Endothelial cell of umbilical vein (primary cell): ENCODE results near the gene UBP1. TPM values are rescaled to one million over a fixed set of nuclear protein-coding genes. Genes with fewer than 3 reads are reported as not detected.

Experiments used
- BruUV-seq: library from RNA; stranded (reverse); fragments of 400-500 nt; replicated peaks from 2 replicates; lab custom pipeline; 2021; lab: Mats Ljungman, UMichigan
- CTCF ChIA-PET: fragments of 300-600, 350-600 bp; sonication (Branson Sonifier 250); formaldehyde crosslinking; loops from one replicate; lab custom pipeline; 2021; ENCODE audit warnings: antibody characterized with exemption, inconsistent platforms; lab: Charles Lee
- POLR2A ChIA-PET: fragments of 300-600, 350-600 bp; sonication (Branson Sonifier 250); formaldehyde crosslinking; loops from one replicate; lab custom pipeline; 2021; ENCODE audit warnings: antibody characterized with exemption, inconsistent platforms; lab: Charles Lee
- DNase-seq: peaks from one replicate; pipeline ENCODE4 v3.0.0-alpha.2; 2011; ENCODE audit warnings: low read depth, low spot score
- FAIRE-seq: peaks from 2 replicates; lab custom pipeline; 2011; peaks lifted over from hg19 to GRCh38; lab: Jason Lieb, UNC
- H2AFZ ChIP-seq: 2 replicates; pipeline ENCODE4 v1.6.0; 2012; ENCODE audit warnings: low read depth, low read length, control low read depth, inconsistent platforms
- H3K27ac ChIP-seq: 2 replicates; pipeline ENCODE4 v1.5.1; 2011; ENCODE audit warnings: low read depth, mild to moderate bottlenecking, control low read depth, low read length, moderate library complexity; ENCODE audit not compliant: insufficient read depth
- H3K27me3 ChIP-seq, 2 experiments: 2 replicates each; pipeline versions ENCODE4 v1.6.0 to v1.6.1; 2011; ENCODE audit warnings: low read length in 2 of 2, mixed read lengths in 1 of 2; ENCODE audit not compliant: control insufficient read depth in 2 of 2, insufficient read depth in 2 of 2
- H3K36me3 ChIP-seq, 2 experiments: 2 replicates in 1 of 2; 3 replicates in 1 of 2; pipeline ENCODE4 v1.5.1; 2011; ENCODE audit warnings: low read length in 2 of 2, mild to moderate bottlenecking in 1 of 2, moderate library complexity in 1 of 2; ENCODE audit not compliant: control insufficient read depth in 2 of 2, insufficient read depth in 2 of 2; ENCODE audit errors: extremely low read depth in 1 of 2
- H3K4me1 ChIP-seq: 3 replicates; pipeline ENCODE4 v1.5.1; 2011; ENCODE audit warnings: mild to moderate bottlenecking, low read length; ENCODE audit not compliant: control insufficient read depth, insufficient read depth; ENCODE audit errors: extremely low read depth
- H3K4me2 ChIP-seq: 2 replicates; pipeline ENCODE4 v1.6.1; 2011; ENCODE audit warnings: low read length, control low read depth, mixed read lengths; ENCODE audit not compliant: insufficient read depth
- H3K4me3 ChIP-seq, 3 experiments: fragments of 200-600 bp in 1 of 3; sonication (generic), shearing (Covaris generic) in 1 of 3; replicated peaks in 1 of 3; 2 replicates each; pipeline ENCODE4 v1.5.1; 2011 to 2016; ENCODE audit warnings: control low read depth in 3 of 3, low read length in 3 of 3, mild to moderate bottlenecking in 2 of 3, inconsistent platforms in 1 of 3, low read depth in 1 of 3, moderate library complexity in 1 of 3; ENCODE audit not compliant: insufficient read depth in 1 of 3
- H3K79me2 ChIP-seq: 2 replicates; pipeline ENCODE4 v1.6.0; 2012; ENCODE audit warnings: low read length, inconsistent platforms; ENCODE audit not compliant: control insufficient read depth, insufficient read depth
- H3K9ac ChIP-seq: replicated peaks from 2 replicates; pipeline ENCODE3; 2011; ENCODE audit warnings: low read length, control low read depth; ENCODE audit not compliant: insufficient read depth; ENCODE audit errors: extremely low read depth
- H3K9me1 ChIP-seq: replicated peaks from 3 replicates; pipeline ENCODE4 v1.6.0; 2011; ENCODE audit warnings: mild to moderate bottlenecking, low read length; ENCODE audit not compliant: control insufficient read depth, insufficient read depth; ENCODE audit errors: extremely low read depth
- H3K9me3 ChIP-seq: replicated peaks from 2 replicates; pipeline ENCODE4 v1.5.1; 2012; ENCODE audit warnings: low read length, inconsistent platforms; ENCODE audit not compliant: control insufficient read depth, insufficient read depth
- H4K20me1 ChIP-seq: replicated peaks from 2 replicates; pipeline ENCODE3; 2011; ENCODE audit warnings: mild to moderate bottlenecking, low read length; ENCODE audit not compliant: control insufficient read depth, insufficient read depth; ENCODE audit errors: extremely low read depth
- CTCF ChIP-seq, 2 donors: IDR thresholded peaks; 1 replicate in 1 of 2; 2 replicates in 1 of 2; pipeline ENCODE4 v1.5.1; 2011; ENCODE audit warnings: low read length in 2 of 2, mild to moderate bottlenecking in 2 of 2, moderate library complexity in 2 of 2, control low read depth in 1 of 2, inconsistent platforms in 1 of 2, low read depth in 1 of 2; ENCODE audit not compliant: insufficient read depth in 1 of 2; ENCODE audit errors: extremely low read depth in 1 of 2
- EZH2 ChIP-seq: IDR thresholded peaks from 2 replicates; pipeline ENCODE4 v1.6.1; 2012; ENCODE audit warnings: borderline replicate concordance, low read depth, mild to moderate bottlenecking, moderate library complexity, low read length, inconsistent platforms; ENCODE audit not compliant: severe bottlenecking
- FOS ChIP-seq: IDR thresholded peaks from 2 replicates; pipeline ENCODE4 v1.6.1; 2011; ENCODE audit warnings: mild to moderate bottlenecking, low read length, moderate library complexity, borderline replicate concordance; ENCODE audit not compliant: insufficient read depth
- GATA2 ChIP-seq: IDR thresholded peaks from 2 replicates; pipeline ENCODE4 v1.7.0; 2011; ENCODE audit warnings: low read depth, mild to moderate bottlenecking, moderate library complexity, mixed read lengths, low read length; ENCODE audit not compliant: insufficient read length, insufficient read depth
- JUN ChIP-seq: IDR thresholded peaks from 2 replicates; pipeline ENCODE4 v1.6.1; 2011; ENCODE audit warnings: borderline replicate concordance, low read depth; ENCODE audit not compliant: insufficient read length, insufficient read depth
- MAX ChIP-seq: IDR thresholded peaks from 2 replicates; pipeline ENCODE4 v1.6.1; 2011; ENCODE audit not compliant: insufficient read depth, insufficient read length
- MYC ChIP-seq: IDR thresholded peaks from one replicate; pipeline ENCODE4 v1.6.1; 2011; ENCODE audit warnings: mild to moderate bottlenecking, low read depth, low read length
- POLR2A ChIP-seq: IDR thresholded peaks from 2 replicates; pipeline ENCODE4 v1.6.1; 2012; ENCODE audit warnings: low read depth, mild to moderate bottlenecking, control low read depth, low read length
- POLR2AphosphoS5 ChIP-seq: IDR thresholded peaks from 2 replicates; pipeline ENCODE4 v1.6.1; 2012; ENCODE audit warnings: low read depth, mild to moderate bottlenecking, control low read depth, low read length, moderate library complexity; ENCODE audit not compliant: insufficient read depth
- dilution Hi-C: fragments of 300-500 bp; cut with MboI; formaldehyde crosslinking; loops from one replicate; pipeline ENCODE4 v1.15.0; 2019; ENCODE audit warnings: low sequenced_read_pairs; ENCODE audit not compliant: extremely low pct_ligation_motif_present
- intact Hi-C: fragments of 100-400 bp; cut with micrococcal nuclease; formaldehyde crosslinking; loops from one replicate; pipeline ENCODE4 v1.10.0; 2022
- polyA plus RNA-seq, 4 experiments: library from polyadenylated mRNA; depleted of rRNA in 3 of 4; stranded (reverse) in 3 of 4; unstranded in 1 of 4; fragments of >200 nt; gene quantifications; 2 replicates each; pipeline versions ENCODE4 v1.2.1 to v1.2.3, GENCODE V29; 2011 to 2012; ENCODE audit warnings: missing spikeins in 1 of 4
- total RNA-seq: library from RNA; stranded (reverse); gene quantifications from 2 replicates; pipeline ENCODE4 v1.2.3, GENCODE V29; 2021

The UBP1 gene
- total and polyA plus RNA-seq, 2 donors (not counting 3 experiments of a cell fraction or from before 2014, with no cell fraction given) = 60.2 to 90.5 TPM

GRCh38 chr3:33402936-33403335 is 37.3 kb downstream of the UBP1 start:
- no TSS peak for BruUV-seq
- H3K4me1 ChIP-seq = no peaks in the 10 kb centered on the region
- ChIA-PET POLR2A (no interaction called here), CTCF (no interaction called here)
- H3K9me3 ChIP-seq = no peaks in the 10 kb centered on the region
- H2AFZ ChIP-seq = no peak overlapping the region
- H3K4me2 ChIP-seq = no peak overlapping the region
- peaks cover 21 to 28% of the 10 kb centered on the region in 2 experiments for H3K36me3 ChIP-seq
- dilution Hi-C loops = no loop called here
- TF ChIP-seq EZH2 = no peak
- DNase-seq (no peak), FAIRE-seq (no peak)
- no peak overlapping the region for H3K9ac ChIP-seq
- no peak overlapping the region for H3K27ac ChIP-seq
- no peaks in the 10 kb centered on the region for H3K27me3 ChIP-seq
- no peaks in the 10 kb centered on the region for H3K9me1 ChIP-seq
- intact Hi-C loops = no loop called here
- peaks cover 5% of the 10 kb centered on the region for H3K79me2 ChIP-seq
- no peak overlapping the region for H3K4me3 ChIP-seq
- H4K20me1 ChIP-seq = no peaks in the 10 kb centered on the region

GRCh38 chr3:33401781-33402180 is 38.4 kb downstream of the UBP1 start:
- BruUV-seq = no TSS peak
- Histone ChIP-seq H3K4me1 (no peaks in the 10 kb centered on the region), H2AFZ (no peak overlapping the region), H3K4me3 (no peak overlapping the region), H3K9ac (no peak overlapping the region), H4K20me1 (no peaks in the 10 kb centered on the region), H3K79me2 (peaks cover 5% of the 10 kb centered on the region), H3K27me3 (no peaks in the 10 kb centered on the region), H3K36me3 (peaks cover 22 to 35% of the 10 kb centered on the region in 2 experiments), H3K9me3 (no peaks in the 10 kb centered on the region), H3K9me1 (no peaks in the 10 kb centered on the region), H3K27ac (no peak overlapping the region), H3K4me2 (no peak overlapping the region)
- TF ChIP-seq POLR2A (no peak), FOS (no peak), MAX (no peak), POLR2AphosphoS5 (no peak), MYC (no peak), EZH2 (no peak), JUN (no peak), CTCF (IDR thresholded peaks at IDR 0.05; ENCODE audit: extremely low read depth in 1 of 2, insufficient read depth in 1 of 2, low read depth in 1 of 2, low read length in 2 of 2) (no peak), GATA2 (no peak)
- ChIA-PET POLR2A (no interaction called here), CTCF (interaction anchor here (1.4 to 2.3 kb wide), 3 partner anchors 29 to 386 kb away, joined by 3 to 6 read pairs (median 4); no protein-coding TSS in a partner anchor)
- intact Hi-C loops = no loop called here
- dilution Hi-C loops = no loop called here
- no peak for DNase-seq
- no peak for FAIRE-seq
